HepG2 (cell line): ENCODE results near the gene WWC1. TPM values are rescaled to one million over a fixed set of nuclear protein-coding genes. Genes with fewer than 3 reads are reported as not detected.

Experiments
- ATAC-seq: fragments of 200-7000 bp; cut with Tn5 transposase; 3 replicates; pipeline ENCODE4 v1.9.1; 2020; ENCODE audit warnings: mild to moderate bottlenecking, moderate library complexity
- BruUV-seq: library from RNA; stranded (reverse); fragments of 400-500 nt; replicated peaks from 2 replicates; lab custom pipeline; 2021; lab: Mats Ljungman, UMichigan
- CTCF ChIA-PET: fragments of 300-600 bp; formaldehyde crosslinking; extraction: SDS; loops from one replicate; lab custom pipeline; 2021; ENCODE audit warnings: low total read pairs, inconsistent platforms, low intra/inter-chr PET ratio; lab: Yijun Ruan, JAX
- POLR2A ChIA-PET: fragments of 350-600 bp; sonication (Branson Sonifier 250); formaldehyde crosslinking; loops from one replicate; lab custom pipeline; 2020; ENCODE audit warnings: antibody characterized with exemption, inconsistent platforms; lab: Yijun Ruan, JAX
- DNase-seq: peaks from one replicate; pipeline ENCODE4 v3.0.0-alpha.2; 2015; ENCODE audit warnings: low spot score
- FAIRE-seq: peaks from 3 replicates; lab custom pipeline; 2011; peaks lifted over from hg19 to GRCh38; lab: Jason Lieb, UNC
- H2AFZ ChIP-seq: one replicate; pipeline ENCODE4 v1.6.1; 2011; ENCODE audit warnings: low read length, inconsistent platforms
- H3K27ac ChIP-seq: fragments of 300-600 bp; 3 replicates; pipeline ENCODE4 v1.8.0; 2011; ENCODE audit warnings: mixed run types, mild to moderate bottlenecking, mixed read lengths, low read length, inconsistent platforms; ENCODE audit not compliant: insufficient read depth; ENCODE audit errors: extremely low read length
- H3K27me3 ChIP-seq, 2 experiments: fragments of 200-600 bp in 1 of 2; 2 replicates in 1 of 2; 3 replicates in 1 of 2; pipeline versions ENCODE4 v1.6.0 to v1.8.0; 2011; ENCODE audit warnings: low read length in 2 of 2, mild to moderate bottlenecking in 2 of 2, moderate library complexity in 2 of 2, inconsistent platforms in 1 of 2; ENCODE audit not compliant: insufficient read depth in 2 of 2, control insufficient read depth in 1 of 2
- H3K36me3 ChIP-seq, 2 experiments: fragments of 200-600 bp in 1 of 2; replicated peaks in 1 of 2; 2 replicates in 1 of 2; 3 replicates in 1 of 2; pipeline versions ENCODE4 v1.5.1 to v1.8.0; 2011; ENCODE audit warnings: low read length in 2 of 2, inconsistent platforms in 1 of 2; ENCODE audit not compliant: insufficient read depth in 2 of 2, control insufficient read depth in 1 of 2
- H3K4me1 ChIP-seq: 2 replicates; pipeline ENCODE4 v1.5.1; 2012; ENCODE audit warnings: low read length, inconsistent platforms; ENCODE audit not compliant: insufficient read depth
- H3K4me2 ChIP-seq: 2 replicates; pipeline ENCODE4 v1.6.0; 2011; ENCODE audit warnings: low read depth, low read length, inconsistent platforms
- H3K4me3 ChIP-seq, 3 experiments: fragments of 200-600 bp in 1 of 3; sonication (generic), shearing (Covaris generic) in 1 of 3; replicated peaks in 1 of 3; 2 replicates each; pipeline ENCODE4 v1.5.1; 2011 to 2016; ENCODE audit warnings: low read length in 3 of 3, inconsistent platforms in 2 of 3, low read depth in 2 of 3, mild to moderate bottlenecking in 2 of 3, control low read depth in 1 of 3, mixed read lengths in 1 of 3; ENCODE audit not compliant: insufficient read depth in 1 of 3
- H3K79me2 ChIP-seq: one replicate; pipeline ENCODE4 v1.6.1; 2011; ENCODE audit warnings: low read length, inconsistent platforms; ENCODE audit not compliant: insufficient read depth
- H3K9ac ChIP-seq: 2 replicates; pipeline ENCODE4 v1.6.0; 2011; ENCODE audit warnings: mild to moderate bottlenecking, low read depth, low read length, inconsistent platforms; ENCODE audit not compliant: insufficient read depth
- H3K9me3 ChIP-seq: 2 replicates; pipeline ENCODE4 v1.5.1; 2012; ENCODE audit warnings: mild to moderate bottlenecking, low read length
- H4K20me1 ChIP-seq: 2 replicates; pipeline ENCODE4 v1.6.0; 2011; ENCODE audit warnings: inconsistent platforms, mild to moderate bottlenecking, low read length, moderate library complexity; ENCODE audit not compliant: insufficient read depth
- ATF4 ChIP-seq, 2 experiments: fragments of 450-650 bp in 1 of 2; sonication (generic) in 1 of 2; formaldehyde crosslinking; IDR thresholded peaks; 2 replicates each; pipeline versions ENCODE4 v1.5.0 to v1.8.0; 2020 to 2022; ENCODE audit warnings: mild to moderate bottlenecking in 1 of 2, missing genetic modification reagents in 1 of 2
- CEBPB ChIP-seq: IDR thresholded peaks from 2 replicates; pipeline ENCODE4 v1.6.1; 2011; ENCODE audit warnings: low read depth, low read length, improper control_type of control experiment, borderline replicate concordance
- CEBPG ChIP-seq: IDR thresholded peaks from 2 replicates; pipeline ENCODE4 v1.6.1; 2016
- GFI1 ChIP-seq: sonication (generic); formaldehyde crosslinking; IDR thresholded peaks from 2 replicates; pipeline ENCODE4 v1.5.0; 2020; ENCODE audit warnings: missing genetic modification reagents, mild to moderate bottlenecking, borderline replicate concordance
- MAZ ChIP-seq, 2 experiments: sonication (generic) in 1 of 2; formaldehyde crosslinking in 1 of 2; IDR thresholded peaks; 2 replicates each; pipeline versions ENCODE4 v1.5.0 to v1.6.1; 2012 to 2020; ENCODE audit warnings: low read depth in 2 of 2, mild to moderate bottlenecking in 2 of 2, borderline replicate concordance in 1 of 2, improper control_type of control experiment in 1 of 2, low read length in 1 of 2, missing genetic modification reagents in 1 of 2, moderate library complexity in 1 of 2
- SIX1 ChIP-seq: sonication (generic); formaldehyde crosslinking; IDR thresholded peaks from 2 replicates; pipeline ENCODE4 v1.4.0; 2020; ENCODE audit warnings: missing genetic modification reagents, borderline replicate concordance
- ZBTB25 ChIP-seq: IDR thresholded peaks from 2 replicates; pipeline ENCODE4 v1.6.1; 2018; ENCODE audit warnings: missing genetic modification reagents
- ZBTB33 ChIP-seq: sonication (generic); formaldehyde crosslinking; IDR thresholded peaks from 2 replicates; pipeline ENCODE4 v1.4.0; 2020; ENCODE audit warnings: missing genetic modification reagents
- ZC3H13 ChIP-seq: sonication (generic); formaldehyde crosslinking; IDR thresholded peaks from 2 replicates; pipeline ENCODE4 v1.8.1; 2023; ENCODE audit warnings: mild to moderate bottlenecking, missing genetic modification reagents, moderate library complexity
- ZFX ChIP-seq: sonication (generic); formaldehyde crosslinking; IDR thresholded peaks from 2 replicates; pipeline ENCODE4 v1.4.0; 2020; ENCODE audit warnings: mild to moderate bottlenecking, low read depth, missing genetic modification reagents, moderate library complexity
- ZKSCAN5 ChIP-seq: sonication (generic); formaldehyde crosslinking; IDR thresholded peaks from 2 replicates; pipeline ENCODE4 v1.5.1; 2020; ENCODE audit warnings: mild to moderate bottlenecking, missing genetic modification reagents
- ZNF281 ChIP-seq: sonication (generic); formaldehyde crosslinking; IDR thresholded peaks from 2 replicates; pipeline ENCODE4 v1.4.0; 2020; ENCODE audit warnings: missing genetic modification reagents, borderline replicate concordance
- ZNF367 ChIP-seq: sonication (generic); formaldehyde crosslinking; IDR thresholded peaks from 2 replicates; pipeline ENCODE4 v1.4.0; 2020; ENCODE audit warnings: missing genetic modification reagents, borderline replicate concordance
- ZNF562 ChIP-seq: sonication (generic); formaldehyde crosslinking; IDR thresholded peaks from 2 replicates; pipeline ENCODE4 v1.8.0; 2022; ENCODE audit warnings: missing genetic modification reagents, borderline replicate concordance
- ZNF572 ChIP-seq: sonication (generic); formaldehyde crosslinking; IDR thresholded peaks from 2 replicates; pipeline ENCODE4 v1.5.1; 2020; ENCODE audit warnings: mild to moderate bottlenecking, missing genetic modification reagents
- ZSCAN5A ChIP-seq: sonication (generic); formaldehyde crosslinking; IDR thresholded peaks from 2 replicates; pipeline ENCODE4 v1.8.0; 2022; ENCODE audit warnings: mild to moderate bottlenecking, missing genetic modification reagents, borderline replicate concordance
- WGBS: methylation state at CpG from one replicate; pipeline ENCODE4 v1.1.6; 2017; ENCODE audit warnings: low lambda C conversion rate; 5-methylcytosine and 5-hydroxymethylcytosine counted together
- in situ Hi-C: cut with HindIII; loops from 2 replicates; pipeline ENCODE4 v1.10.0; 2017; ENCODE audit warnings: low pct_unique_long_range_greater_than_20kb; ENCODE audit not compliant: extremely low pct_ligation_motif_present
- intact Hi-C: fragments of 100-400 bp; cut with micrococcal nuclease; formaldehyde crosslinking; loops from one replicate; pipeline ENCODE4 v1.10.0; 2022; ENCODE audit not compliant: unreplicated experiment
- polyA plus RNA-seq, 8 experiments: library from polyadenylated mRNA; depleted of rRNA in 3 of 8; stranded (reverse) in 7 of 8; unstranded in 1 of 8; fragments of >200 nt; fragmentation: Illumina TruSeq in 4 of 8; extraction: Trizol in 4 of 8; gene quantifications; 2 replicates each; pipeline versions ENCODE4 v1.2.1 to v1.2.3, GENCODE V29; 2011 to 2016; ENCODE audit warnings: low read depth in 4 of 8, missing spikeins in 1 of 8, mixed read lengths in 1 of 8; ENCODE audit not compliant: insufficient read depth in 1 of 8
- total RNA-seq, 5 experiments: library from RNA; depleted of rRNA; stranded (reverse); fragments of >200 nt; fragmentation: Illumina TruSeq; extraction: Trizol; gene quantifications; 2 replicates each; pipeline ENCODE4 v1.2.3, GENCODE V29; 2016; ENCODE audit warnings: low read depth in 1 of 5

WWC1 gene
- total and polyA plus RNA-seq, 2 of the 13 experiments (the other 11 are each of a cell fraction or from before 2014, with no cell fraction given), result 8.3 to 17.9 TPM

GRCh38 chr5:168274406-168274805 lies 17.0 kb upstream of the WWC1 start:
- ATAC-seq, result no peak
- no peak overlapping the region for H3K27ac ChIP-seq
- H3K27me3 ChIP-seq, result peaks cover 0 to 19% of the 10 kb centered on the region in 2 experiments; a peak in 3 of 5 replicates
- CTCF ChIA-PET, result no interaction called here
- FAIRE-seq, result no peak
- H3K4me3 ChIP-seq, result no peak overlapping the region
- H3K4me1 ChIP-seq, result peaks cover 31% of the 10 kb centered on the region
- DNase-seq, result no peak
- no TSS peak for BruUV-seq
- in situ Hi-C loops (loop anchor here (5.0 to 25.0 kb wide), 2 partner anchors 148 to 413 kb away; no protein-coding TSS in a partner anchor), intact Hi-C loops (no loop called here)
- H2AFZ ChIP-seq, result no peak overlapping the region
- POLR2A ChIA-PET, result no interaction called here
- no peaks in the 10 kb centered on the region for H3K9me3 ChIP-seq
- no peaks in the 10 kb centered on the region for H3K79me2 ChIP-seq
- H4K20me1 ChIP-seq, result no peaks in the 10 kb centered on the region
- no peak overlapping the region for H3K9ac ChIP-seq
- 94% methylated on average over 1 of the region's 1 CpG for WGBS
- no peaks in the 10 kb centered on the region for H3K36me3 ChIP-seq
- no peak overlapping the region for H3K4me2 ChIP-seq
- TF ChIP-seq ZKSCAN5 (CRISPR knock-in tag) (no peak), ZC3H13 (no peak), ZFX (CRISPR knock-in tag) (no peak), ATF4 (CRISPR knock-in tag; IDR thresholded peaks at IDR 0.05) (peak in 1 of 2 experiments; percentile 82; a peak in 2 of 4 replicates), CEBPG (CRISPR knock-in tag) (0 out of 2 replicates have a peak, but pooled peaks have one; percentile 29), ZSCAN5A (CRISPR knock-in tag) (no peak), CEBPB (peak; percentile 61; the same call in 1 of the 2 replicates), ZNF367 (no peak), ZNF281 (CRISPR knock-in tag) (no peak), SIX1 (CRISPR knock-in tag) (no peak), GFI1 (CRISPR knock-in tag) (no peak), ZBTB25 (no peak), ZNF562 (no peak), ZNF572 (no peak), MAZ (IDR thresholded peaks at IDR 0.05; ENCODE audit: borderline replicate concordance, low read depth, low read length) (no peak), MAZ (CRISPR knock-in tag; IDR thresholded peaks at IDR 0.05; ENCODE audit: low read depth) (no peak), ZBTB33 (CRISPR knock-in tag) (no peak)
